MM.1S (cell line): ENCODE measurements around the gene TRPV5.

ENCODE experiments used
- CTCF ChIP-seq: fragments of 300-600 bp; sonication (generic); IDR thresholded peaks from 2 replicates; pipeline ENCODE4 v1.5.1; 2016; ENCODE audit warnings: antibody characterized with exemption, low read length, mixed read lengths
- EZH2 ChIP-seq: fragments of 300-600 bp; sonication (generic); optimal IDR thresholded peaks from 2 replicates; pipeline ENCODE3; 2017; ENCODE audit warnings: low read depth, mild to moderate bottlenecking, antibody characterized with exemption, low read length, mixed read lengths

- no peak for TF ChIP-seq CTCF
- TF ChIP-seq EZH2: no peak
These were observed 10.2 kb downstream of the TRPV5 start for GRCh38 chr7:142923391-142923790.
